GM12878 (cell line): Measurements from ENCODE around the gene GNPTG. TPM values are rescaled to one million over a fixed set of nuclear protein-coding genes. Genes with fewer than 3 reads are reported as not detected.
A peak's percentile ranks its signal among the peaks of the same experiment; 100 is the strongest.

ENCODE experiments used
- ATF3 ChIP-seq: IDR thresholded peaks from 2 replicates; pipeline ENCODE4 v1.6.1; 2011; ENCODE audit warnings: low read depth, mild to moderate bottlenecking, low read length, moderate library complexity, borderline replicate concordance; ENCODE audit errors: extremely low read depth
- CBFB ChIP-seq: IDR thresholded peaks from 2 replicates; pipeline ENCODE4 v1.6.1; 2016; ENCODE audit warnings: antibody characterized with exemption, low read depth
- CHD1 ChIP-seq: IDR thresholded peaks from 2 replicates; pipeline ENCODE4 v1.6.1; 2012; ENCODE audit warnings: low read depth, low read length, improper control_type of control experiment
- CREB1 ChIP-seq: IDR thresholded peaks from 2 replicates; pipeline ENCODE4 v1.6.1; 2012; ENCODE audit warnings: low read depth, mild to moderate bottlenecking, inconsistent platforms
- EP300 ChIP-seq, 2 experiments: fragments of 150-350 bp in 1 of 2; IDR thresholded peaks; 2 replicates each; pipeline ENCODE4 v1.6.1; 2011 to 2012; ENCODE audit warnings: low read depth in 2 of 2, low read length in 2 of 2, borderline replicate concordance in 1 of 2, improper control_type of control experiment in 1 of 2, inconsistent platforms in 1 of 2; ENCODE audit not compliant: control insufficient read depth in 1 of 2
- GABPA ChIP-seq: IDR thresholded peaks from 2 replicates; pipeline ENCODE4 v1.6.1; 2014; ENCODE audit warnings: antibody characterized with exemption, low read depth, mild to moderate bottlenecking, inconsistent platforms
- HDGF ChIP-seq: fragments of 450-650 bp; IDR thresholded peaks from 2 replicates; pipeline ENCODE4 v1.6.1; 2016; ENCODE audit warnings: antibody characterized with exemption
- IKZF2 ChIP-seq, 2 experiments: fragments of 450-650 bp; IDR thresholded peaks; 2 replicates each; pipeline ENCODE4 v1.6.1; 2017; ENCODE audit warnings: mild to moderate bottlenecking in 2 of 2, moderate library complexity in 2 of 2
- KAT2A ChIP-seq: conservative IDR thresholded peaks from 2 replicates; pipeline ENCODE4 v1.6.1; 2011; ENCODE audit warnings: low read depth, low read length; ENCODE audit not compliant: control insufficient read depth
- MEF2A ChIP-seq: IDR thresholded peaks from 2 replicates; pipeline ENCODE4 v1.6.1; 2011; ENCODE audit warnings: low read depth, mild to moderate bottlenecking, low read length, moderate library complexity; ENCODE audit not compliant: insufficient read depth
- MEF2B ChIP-seq: fragments of 450-650 bp; IDR thresholded peaks from 2 replicates; pipeline ENCODE4 v1.6.1; 2018; ENCODE audit warnings: mild to moderate bottlenecking, moderate library complexity; ENCODE audit not compliant: partially characterized antibody, poor library complexity, severe bottlenecking
- MYB ChIP-seq: fragments of 150-350 bp; IDR thresholded peaks from 2 replicates; pipeline ENCODE4 v1.6.1; 2014; ENCODE audit warnings: mild to moderate bottlenecking, low read depth, low read length, borderline replicate concordance
- NFXL1 ChIP-seq: fragments of 450-650 bp; IDR thresholded peaks from 2 replicates; pipeline ENCODE4 v1.6.1; 2017; ENCODE audit warnings: antibody characterized with exemption, mild to moderate bottlenecking, borderline replicate concordance
- NR2C1 ChIP-seq: fragments of 450-650 bp; IDR thresholded peaks from 2 replicates; pipeline ENCODE4 v1.6.1; 2017; ENCODE audit warnings: antibody characterized with exemption, mild to moderate bottlenecking, moderate library complexity
- RELB ChIP-seq: fragments of 450-650 bp; IDR thresholded peaks from 2 replicates; pipeline ENCODE4 v1.6.1; 2017; ENCODE audit warnings: low read depth, mild to moderate bottlenecking, moderate library complexity
- SIX5 ChIP-seq: IDR thresholded peaks from 2 replicates; pipeline ENCODE4 v1.6.1; 2011; ENCODE audit warnings: mild to moderate bottlenecking, low read depth, low read length, moderate library complexity; ENCODE audit not compliant: severe bottlenecking
- SMARCA5 ChIP-seq: fragments of 450-650 bp; IDR thresholded peaks from 2 replicates; pipeline ENCODE4 v1.6.1; 2017; ENCODE audit warnings: mild to moderate bottlenecking
- SPI1 ChIP-seq: IDR thresholded peaks from 2 replicates; pipeline ENCODE4 v1.6.1; 2011; ENCODE audit warnings: low read depth, mild to moderate bottlenecking, low read length, moderate library complexity, borderline replicate concordance; ENCODE audit not compliant: insufficient read depth
- SRF ChIP-seq, 2 experiments: IDR thresholded peaks; 2 replicates each; pipeline ENCODE4 v1.6.1; 2011; ENCODE audit warnings: low read depth in 2 of 2, low read length in 2 of 2, mild to moderate bottlenecking in 1 of 2, moderate library complexity in 1 of 2
- STAT1 ChIP-seq: fragments of 450-650 bp; conservative IDR thresholded peaks from 2 replicates; pipeline ENCODE4 v1.6.1; 2014; ENCODE audit warnings: antibody characterized with exemption, mild to moderate bottlenecking
- ZBTB11 ChIP-seq: fragments of 450-650 bp; formaldehyde crosslinking; IDR thresholded peaks from 2 replicates; pipeline ENCODE4 v1.5.0; 2022; ENCODE audit warnings: mild to moderate bottlenecking, missing genetic modification characterization
- ZNF217 ChIP-seq: fragments of 450-650 bp; IDR thresholded peaks from 2 replicates; pipeline ENCODE4 v1.6.1; 2017; ENCODE audit warnings: antibody characterized with exemption, mild to moderate bottlenecking
- ZSCAN29 ChIP-seq: fragments of 450-650 bp; IDR thresholded peaks from 2 replicates; pipeline ENCODE4 v1.6.1; 2017; ENCODE audit warnings: mild to moderate bottlenecking, moderate library complexity
- polyA plus RNA-seq, 11 experiments: library from polyadenylated mRNA; depleted of rRNA in 4 of 11; unstranded in 6 of 11; stranded (reverse) in 5 of 11; fragments of >200 nt; fragmentation: Nextera tagmentation in 4 of 11; fragmentation: Illumina TruSeq in 1 of 11; extraction: Ambion mirVana in 4 of 11; extraction: Trizol in 1 of 11; gene quantifications; 1 replicate in 1 of 11; 2 replicates in 10 of 11; pipeline versions ENCODE4 v1.2.1 to v1.2.3, GENCODE V29; 2011 to 2016; ENCODE audit warnings: inconsistent platforms in 2 of 11, missing spikeins in 2 of 11, low read depth in 1 of 11
- total RNA-seq, 4 experiments: library from RNA; depleted of rRNA in 3 of 4; stranded (reverse); fragments of >200 nt in 3 of 4; fragmentation: Illumina TruSeq in 1 of 4; extraction: Trizol in 1 of 4; gene quantifications; 2 replicates each; pipeline versions ENCODE4 v1.2.1 to v1.2.3, GENCODE V29; 2013 to 2021
- TF ChIP-seq, protein P1 (sequence below): fragments of 450-650 bp; IDR thresholded peaks from 2 replicates; pipeline ENCODE4 v1.6.1; 2014; ENCODE audit warnings: mild to moderate bottlenecking

Gene GNPTG
- total and polyA plus RNA-seq, 10 of the 15 experiments (the other 5 are each of a cell fraction or from before 2014, with no cell fraction given) = 0.80 to 32.6 (median 20.9) TPM

DNA sequence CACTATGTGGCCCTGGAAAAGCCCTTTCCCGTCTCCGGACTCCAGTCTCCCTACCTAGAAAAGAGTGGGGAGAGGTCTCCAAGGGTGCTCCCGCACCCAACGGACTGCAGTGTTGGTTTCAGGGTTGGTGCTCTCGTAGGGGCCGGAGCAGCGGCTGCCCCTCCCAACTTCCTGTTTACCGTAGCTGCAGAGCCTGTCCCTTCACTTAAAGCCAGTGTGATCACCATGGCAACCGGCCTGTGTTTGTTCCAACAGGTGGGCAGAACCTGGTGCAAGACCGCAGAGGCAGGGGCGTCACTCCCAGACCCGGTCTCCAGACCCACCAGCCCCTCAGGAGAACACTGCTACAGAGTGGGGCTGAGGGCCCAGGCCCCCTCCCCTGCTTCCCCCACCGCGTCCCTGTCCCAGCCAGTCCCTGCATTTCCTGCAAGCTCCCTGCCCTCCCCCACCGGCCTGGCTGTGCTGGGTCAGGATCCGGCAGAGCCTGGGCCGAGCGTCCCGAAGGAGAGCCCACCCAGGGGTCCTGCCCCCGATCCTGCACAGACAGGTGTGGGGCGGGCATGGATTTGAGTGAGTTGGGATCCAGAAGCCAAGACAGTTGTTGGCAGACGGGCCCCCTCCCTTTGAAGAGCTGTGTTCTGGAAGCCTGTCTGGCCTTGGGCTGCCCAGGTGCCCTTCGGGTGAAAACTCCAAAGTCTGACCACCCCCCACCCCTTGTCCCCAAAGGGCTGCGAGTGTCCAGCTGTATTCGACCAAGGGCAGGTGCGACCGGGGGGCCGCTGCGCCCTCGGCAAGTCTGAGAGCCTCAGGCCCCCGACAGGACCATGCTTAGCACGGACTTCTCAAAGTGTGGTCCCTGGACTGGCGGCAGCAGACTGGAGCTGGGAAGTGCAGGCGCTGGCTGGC lies 19.8 kb upstream of the GNPTG start (continued):
- TF ChIP-seq, protein P1, sequence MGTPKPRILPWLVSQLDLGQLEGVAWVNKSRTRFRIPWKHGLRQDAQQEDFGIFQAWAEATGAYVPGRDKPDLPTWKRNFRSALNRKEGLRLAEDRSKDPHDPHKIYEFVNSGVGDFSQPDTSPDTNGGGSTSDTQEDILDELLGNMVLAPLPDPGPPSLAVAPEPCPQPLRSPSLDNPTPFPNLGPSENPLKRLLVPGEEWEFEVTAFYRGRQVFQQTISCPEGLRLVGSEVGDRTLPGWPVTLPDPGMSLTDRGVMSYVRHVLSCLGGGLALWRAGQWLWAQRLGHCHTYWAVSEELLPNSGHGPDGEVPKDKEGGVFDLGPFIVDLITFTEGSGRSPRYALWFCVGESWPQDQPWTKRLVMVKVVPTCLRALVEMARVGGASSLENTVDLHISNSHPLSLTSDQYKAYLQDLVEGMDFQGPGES = no peak
- no peak for TF ChIP-seq ZSCAN29
- peak; percentile 13; the same call in 1 of the 2 replicates for TF ChIP-seq SPI1
- no peak for TF ChIP-seq RELB
- TF ChIP-seq HDGF = no peak
- peak; percentile 54 for TF ChIP-seq MEF2B
- TF ChIP-seq SRF (IDR thresholded peaks at IDR 0.05; ENCODE audit: low read depth in 2 of 2, low read length in 2 of 2) = no peak
- TF ChIP-seq NR2C1 = no peak
- TF ChIP-seq MYB = no peak
- TF ChIP-seq ATF3 = no peak
- no peak for TF ChIP-seq STAT1
- TF ChIP-seq SMARCA5 = no peak
- TF ChIP-seq NFXL1 = 0 out of 2 replicates have a peak, but pooled peaks have one; percentile 5
- no peak for TF ChIP-seq GABPA
- TF ChIP-seq ZBTB11 (CRISPR knock-in tag) = no peak
- no peak for TF ChIP-seq CREB1
- no peak for TF ChIP-seq CBFB
- TF ChIP-seq KAT2A = no peak
- TF ChIP-seq CHD1 = no peak
- TF ChIP-seq ZNF217 = no peak
- TF ChIP-seq MEF2A = no peak
- no peak for TF ChIP-seq SIX5
- 0 out of 4 replicates have a peak, but pooled peaks of 1 of the 2 experiments have one; percentile 9 for TF ChIP-seq EP300 (IDR thresholded peaks at IDR 0.05; ENCODE audit: borderline replicate concordance in 1 of 2, control insufficient read depth in 1 of 2, low read depth in 2 of 2, low read length in 2 of 2)
- peak in 1 of 2 experiments; percentile 14; a peak in 1 of 4 replicates for TF ChIP-seq IKZF2 (IDR thresholded peaks at IDR 0.05)
